ENCODE data around the gene PCGF6.
"Not testable (repeated sequence)": the region's sequence is repeated elsewhere in the genome, so short reads cannot be mapped to it uniquely, and the experiment has no call there.

Gene PCGF6

DNA sequence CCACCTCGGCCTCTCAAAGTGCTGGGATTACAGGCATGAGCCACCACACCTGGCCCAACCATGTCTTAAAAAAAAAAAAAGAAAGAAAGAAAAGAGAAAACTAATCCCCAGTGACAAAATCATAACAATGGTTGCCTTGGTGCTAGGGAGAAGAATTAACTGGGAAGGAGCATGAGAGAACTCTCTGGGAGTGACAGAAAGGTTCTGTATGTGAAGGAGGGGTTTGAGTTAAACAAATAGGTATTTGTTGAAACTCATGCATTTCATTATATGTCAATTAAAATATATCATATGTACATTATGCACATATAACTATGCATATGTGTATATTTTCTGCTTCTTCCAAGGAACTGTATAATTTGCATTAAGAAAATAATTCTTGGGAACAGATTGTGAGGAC, 40.7 kb downstream of the PCGF6 start:
- no peak for DNase-seq

DNA sequence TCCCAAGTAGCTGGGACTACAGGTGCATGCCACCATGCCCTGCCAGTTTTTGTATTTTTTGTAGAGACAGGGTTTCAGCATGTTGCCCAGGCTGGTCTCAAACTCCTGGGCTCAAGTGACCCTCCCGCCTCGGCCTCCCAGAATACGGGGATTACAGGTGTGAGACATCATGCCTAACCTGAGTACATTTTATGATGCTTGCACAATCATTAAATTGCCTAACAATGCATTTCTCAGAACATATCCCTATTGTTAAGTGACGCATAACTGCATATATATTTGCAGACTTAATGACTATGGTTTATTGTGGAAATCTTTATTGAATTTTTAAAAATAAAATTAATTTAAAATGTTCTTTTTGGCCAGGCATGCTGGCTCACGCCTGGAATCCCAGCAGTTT, 43.3 kb downstream of the PCGF6 start:
- DNase-seq: no peak

GRCh38 chr10:103295374-103296015, 55.4 kb downstream of the PCGF6 start:
- no peak for DNase-seq

DNA sequence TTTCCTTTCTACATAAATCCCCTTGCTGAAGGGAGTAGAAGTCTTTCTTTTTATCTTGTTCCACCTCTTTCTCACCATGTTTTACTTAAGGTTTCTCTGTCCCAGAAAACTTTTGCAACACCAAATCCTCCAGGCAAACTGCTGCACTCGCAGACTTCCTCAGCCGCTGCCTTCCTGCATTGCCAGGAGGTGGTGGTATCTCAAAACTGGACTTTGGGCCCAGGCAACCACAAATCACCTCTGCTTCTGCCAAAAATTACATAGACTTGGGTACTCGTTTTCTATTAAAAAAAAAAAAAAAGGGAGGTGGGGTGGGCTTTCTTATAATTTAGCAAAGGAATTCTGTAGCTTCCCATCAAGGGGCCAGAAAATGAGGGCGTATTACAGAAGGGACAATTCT, 59.4 kb downstream of the PCGF6 start:
- DNase-seq: no peak

GRCh38 chr10:103287992-103288391, 62.9 kb downstream of the PCGF6 start:
- no peak for DNase-seq

GRCh38 chr10:103284170-103284569, 66.8 kb downstream of the PCGF6 start:
- DNase-seq: no peak

DNA sequence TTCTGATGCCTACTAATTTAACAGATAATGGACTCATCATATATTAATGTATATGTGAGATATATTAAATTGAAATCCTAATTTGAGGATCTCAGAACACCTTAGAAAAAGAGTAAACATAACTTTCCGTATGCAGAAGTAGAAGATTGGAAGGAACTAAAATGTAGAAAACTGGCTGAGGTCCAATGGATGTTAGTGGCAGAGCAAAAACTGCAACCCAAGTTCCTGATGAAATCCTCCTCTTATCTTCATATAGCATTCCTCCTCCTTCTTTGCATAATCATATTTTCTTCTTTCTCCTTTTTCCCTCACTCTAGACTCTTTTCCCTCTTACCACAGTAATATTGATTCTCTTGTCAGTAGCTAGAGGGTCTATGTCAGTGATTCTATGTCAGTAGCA, 68.0 kb downstream of the PCGF6 start:
- no peak for DNase-seq

DNA sequence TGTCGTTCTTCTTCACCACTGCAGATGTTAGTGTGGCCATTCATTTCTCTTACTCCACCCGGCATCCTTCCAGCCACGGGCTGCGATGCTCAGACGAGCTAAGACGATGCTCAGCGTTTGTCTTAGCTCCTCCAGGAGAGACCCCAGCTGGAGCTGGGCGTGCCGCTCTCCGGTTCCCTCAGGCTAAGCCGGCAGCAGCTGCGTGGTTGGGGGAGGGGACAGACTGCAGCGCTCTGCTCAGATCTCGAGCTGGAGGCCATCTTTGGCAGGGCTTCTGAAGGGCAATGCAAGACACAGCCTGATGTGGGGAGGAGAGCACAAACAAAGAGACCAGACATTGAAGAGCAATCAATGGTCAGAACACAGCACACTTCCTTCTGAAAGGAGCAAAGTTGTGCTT, 69.2 kb downstream of the PCGF6 start:
- DNase-seq: peak; percentile 86

GRCh38 chr10:103280506-103280905, 70.4 kb downstream of the PCGF6 start:
- no peak for DNase-seq

GRCh38 chr10:103280031-103280430, 70.9 kb downstream of the PCGF6 start:
- no peak for DNase-seq

DNA sequence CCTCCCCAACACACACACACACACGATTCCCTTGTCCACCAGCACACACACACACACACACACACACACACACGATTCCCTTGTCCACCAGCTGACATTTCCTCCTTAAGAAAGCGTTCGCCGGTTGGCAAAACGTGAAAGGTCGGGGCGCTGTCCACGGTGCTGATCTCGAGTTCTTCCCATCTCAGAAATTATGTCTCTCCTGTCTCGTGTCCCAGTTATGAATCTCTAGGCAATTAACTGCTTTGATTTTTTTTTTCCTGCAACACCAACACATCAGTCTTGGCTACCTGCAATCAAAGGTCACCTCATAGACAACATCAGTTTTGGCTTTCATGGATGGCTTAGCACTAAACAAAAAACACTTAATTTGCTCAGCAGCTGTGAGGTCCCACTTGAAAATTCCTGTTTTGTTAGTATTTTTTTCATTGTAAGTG, 72.1 kb downstream of the PCGF6 start:
- no peak for DNase-seq

- no peak for DNase-seq
These were observed 72.5 kb downstream of the PCGF6 start for GRCh38 chr10:103278537-103278823.

DNA sequence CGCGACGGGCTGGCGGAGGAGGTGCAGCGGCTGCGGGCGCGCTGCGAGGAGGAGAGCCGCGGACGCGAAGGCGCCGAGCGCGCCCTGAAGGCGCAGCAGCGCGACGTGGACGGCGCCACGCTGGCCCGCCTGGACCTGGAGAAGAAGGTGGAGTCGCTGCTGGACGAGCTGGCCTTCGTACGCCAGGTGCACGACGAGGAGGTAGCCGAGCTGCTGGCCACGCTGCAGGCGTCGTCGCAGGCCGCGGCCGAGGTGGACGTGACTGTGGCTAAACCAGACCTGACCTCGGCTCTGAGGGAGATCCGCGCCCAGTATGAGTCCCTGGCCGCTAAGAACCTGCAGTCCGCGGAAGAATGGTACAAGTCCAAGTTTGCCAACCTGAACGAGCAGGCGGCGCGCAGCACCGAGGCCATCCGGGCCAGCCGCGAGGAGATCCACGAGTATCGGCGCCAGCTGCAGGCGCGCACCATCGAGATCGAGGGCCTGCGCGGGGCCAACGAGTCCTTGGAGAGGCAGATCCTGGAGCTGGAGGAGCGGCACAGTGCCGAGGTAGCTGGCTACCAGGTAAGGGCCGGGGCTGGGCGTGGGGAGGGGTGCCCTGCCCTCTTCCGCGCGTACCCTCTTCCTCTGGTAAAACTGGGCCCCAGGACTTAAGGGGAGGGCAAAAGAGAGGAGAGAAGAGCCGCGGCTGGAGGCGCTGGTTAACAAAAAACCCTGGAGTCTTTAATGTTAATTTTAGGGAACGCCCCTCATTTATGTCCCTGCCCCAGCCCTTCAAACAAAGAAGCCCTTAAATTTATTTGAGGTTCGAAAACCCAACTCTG, 73.0 kb downstream of the PCGF6 start:
- peak; percentile 10 for DNase-seq

- DNase-seq: peak; percentile 78
These were observed 73.8 kb downstream of the PCGF6 start, which contains the start of gene INA for GRCh38 chr10:103276896-103277712. INA (plus strand) TSS chr10:103277138; CDS start chr10:103277212, 74 bp downstream.

DNA sequence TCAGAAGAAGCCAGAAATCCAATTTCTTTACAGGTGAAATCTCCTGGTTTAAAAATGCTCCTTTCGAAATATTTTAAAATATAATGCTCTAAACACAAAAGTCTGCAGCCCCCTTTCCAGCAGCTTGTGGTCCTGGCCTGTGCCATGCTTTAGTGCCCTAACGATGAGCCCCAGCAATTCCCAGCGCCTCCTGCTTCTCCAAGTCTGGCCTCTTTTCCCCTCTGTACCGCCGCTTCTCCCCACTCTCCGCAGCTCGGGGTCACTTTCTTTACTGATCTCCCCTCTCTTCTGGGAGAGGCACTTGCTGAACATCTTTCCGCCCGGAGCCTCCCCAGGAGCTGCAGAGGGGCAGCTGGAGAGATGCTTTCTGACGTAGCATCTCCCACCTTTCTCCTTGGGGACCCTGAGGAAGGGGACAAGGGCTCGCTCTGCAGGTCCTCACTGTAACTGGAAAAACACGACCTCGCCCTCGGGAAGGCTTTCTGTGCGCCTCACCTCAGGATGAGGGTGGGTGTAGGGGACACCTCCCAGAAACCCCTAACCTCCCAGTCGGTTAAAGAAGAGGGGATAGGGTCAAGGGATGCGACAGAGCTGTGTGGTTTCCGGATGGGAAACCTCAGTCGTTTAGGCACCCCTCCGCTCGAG, 74.6 kb downstream of the PCGF6 start:
- DNase-seq: no peak

- no peak for DNase-seq
These were observed 77.9 kb downstream of the PCGF6 start for GRCh38 chr10:103273041-103273441.

- no peak for DNase-seq
These were observed 85.1 kb downstream of the PCGF6 start for GRCh38 chr10:103265717-103266329.

- DNase-seq: no peak
These were observed 88.7 kb downstream of the PCGF6 start for GRCh38 chr10:103262229-103262628.

DNA sequence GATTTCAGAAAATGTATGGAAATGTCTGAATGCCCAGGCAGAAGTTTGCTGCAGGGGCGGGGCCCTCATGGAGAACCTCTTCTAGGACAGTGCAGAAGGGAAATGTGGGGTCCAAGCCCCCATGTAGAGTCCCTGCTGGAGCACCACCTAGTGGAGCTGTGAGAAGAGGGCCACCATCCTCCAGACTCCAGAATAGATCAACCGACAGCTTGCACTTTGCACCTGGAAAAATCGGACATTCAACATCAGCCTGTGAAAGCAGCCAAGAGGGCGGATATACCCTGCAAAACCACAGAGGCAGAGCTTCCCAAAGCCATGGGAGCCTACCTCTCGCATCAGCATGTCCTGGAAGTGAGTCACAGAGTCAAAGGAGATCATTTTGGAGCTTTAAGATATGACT, 91.0 kb downstream of the PCGF6 start:
- no peak for DNase-seq

DNA sequence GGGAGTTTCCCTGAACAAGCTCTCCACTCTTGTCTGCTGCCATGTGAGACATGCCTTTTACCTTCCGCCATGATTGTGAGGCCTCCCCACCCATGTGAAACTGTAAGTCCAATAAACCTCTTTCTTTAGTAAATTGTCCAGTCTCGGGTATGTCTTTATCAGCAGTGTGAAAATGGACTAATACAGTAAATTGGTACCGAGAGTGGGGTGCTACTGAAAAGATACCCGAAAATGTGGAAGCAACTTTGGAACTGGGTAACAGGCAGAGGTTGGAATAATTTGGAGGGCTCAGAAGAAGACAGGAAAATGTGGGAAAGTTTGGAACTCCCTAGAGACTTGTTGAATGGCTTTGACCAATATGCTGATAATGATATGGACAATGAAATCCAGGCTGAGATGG, 92.0 kb downstream of the PCGF6 start:
- not testable (repeated sequence) for DNase-seq

DNA sequence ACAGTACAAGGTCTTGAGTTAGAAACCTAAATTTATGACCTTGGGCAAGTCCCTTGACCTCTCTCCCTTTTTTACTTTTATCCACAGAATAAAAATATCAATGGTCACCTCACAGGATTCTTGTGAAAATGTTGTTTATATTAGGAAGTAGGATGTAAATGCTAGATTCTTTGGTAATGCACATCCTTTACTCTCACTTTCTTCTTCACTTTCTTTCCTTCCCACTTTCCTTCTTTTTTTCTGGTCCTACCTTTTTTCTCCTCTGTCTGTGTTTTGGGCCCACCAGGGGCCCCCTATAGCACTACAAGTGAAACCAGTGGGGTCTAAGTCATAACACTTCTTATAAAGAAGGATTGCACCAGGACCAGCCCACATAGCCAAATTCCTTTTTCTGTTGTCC, 93.1 kb downstream of the PCGF6 start:
- DNase-seq: no peak

DNA sequence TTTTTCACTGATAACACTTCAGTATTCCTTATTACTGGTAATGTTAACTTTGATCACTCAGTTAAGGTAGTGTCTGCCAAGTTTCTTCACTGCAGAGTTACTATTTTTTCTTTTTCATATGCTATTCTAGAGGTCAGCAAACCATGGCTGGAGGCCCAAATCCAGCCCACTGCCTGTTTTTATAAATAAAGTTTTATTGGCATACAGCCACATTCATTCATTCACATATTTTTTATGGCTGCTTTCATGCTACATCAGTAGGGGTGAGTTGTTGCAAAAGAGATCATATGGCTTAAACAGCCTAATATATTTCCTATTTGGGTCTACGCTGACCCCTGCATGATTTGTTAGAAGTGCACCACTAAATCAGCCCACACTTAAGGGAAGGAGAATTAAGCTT, 94.3 kb downstream of the PCGF6 start:
- DNase-seq: no peak
